OCI-LY3 (cell line): ENCODE results near the gene ACAP2.

Source experiments
- CTCF ChIP-seq: fragments of 200-600, 300-600 bp; sonication (generic); IDR thresholded peaks from 2 replicates; pipeline ENCODE4 v1.5.1; 2014; ENCODE audit warnings: antibody characterized with exemption, low read length, low read depth
- EZH2phosphoT487 ChIP-seq: fragments of 200-600 bp; shearing (Covaris generic); IDR thresholded peaks from 2 replicates; pipeline ENCODE4 v1.6.1; 2018; ENCODE audit warnings: antibody characterized with exemption, mixed run types, low read depth

DNA sequence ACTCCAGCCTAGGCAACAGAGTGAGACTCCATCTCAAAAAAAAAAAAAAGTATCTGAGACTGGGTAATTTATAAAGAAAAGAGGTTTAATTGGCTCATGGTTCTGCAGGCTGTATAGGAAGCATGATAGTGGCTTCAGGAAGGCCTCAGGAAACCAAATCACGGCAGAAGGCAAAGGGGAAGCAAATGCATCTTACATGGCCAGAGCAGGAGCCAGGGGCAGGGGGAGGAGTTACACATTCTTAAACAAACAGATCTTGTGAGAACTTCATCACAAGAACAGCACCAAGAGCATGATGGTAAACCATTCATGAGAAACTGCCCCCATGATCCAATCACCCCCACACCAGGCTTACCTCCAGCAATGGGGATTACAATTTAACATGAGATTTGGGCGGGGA is 37.2 kb downstream of the ACAP2 start:
- no peak for TF ChIP-seq CTCF
- TF ChIP-seq EZH2phosphoT487 = no peak
